Renal cortex interstitium (tissue), 11 donors: ENCODE measurements around the gene HFE. TPM values are rescaled to one million over a fixed set of nuclear protein-coding genes. Genes with fewer than 3 reads are reported as not detected.
A peak's percentile ranks its signal among the peaks of the same experiment; 100 is the strongest.
"Not testable (repeated sequence)": the region's sequence is repeated elsewhere in the genome, so short reads cannot be mapped to it uniquely, and the experiment has no call there.

Source experiments
- DNase-seq, 11 donors: peaks; one replicate each; pipeline ENCODE4 v3.0.0-alpha.2; 2013; ENCODE audit warnings: low read depth in 9 of 11, low spot score in 4 of 11; ENCODE audit errors: extremely low read depth in 1 of 11
- polyA plus RNA-seq, 3 donors: library from polyadenylated mRNA; unstranded; fragments of 120-200 nt; gene quantifications; one replicate each; pipeline ENCODE4 v1.2.1, GENCODE V29; 2013; ENCODE audit not compliant: insufficient read length in 3 of 3

Gene HFE
- polyA plus RNA-seq, 3 donors = 7.4 to 9.7 (median 8.1) TPM

DNA sequence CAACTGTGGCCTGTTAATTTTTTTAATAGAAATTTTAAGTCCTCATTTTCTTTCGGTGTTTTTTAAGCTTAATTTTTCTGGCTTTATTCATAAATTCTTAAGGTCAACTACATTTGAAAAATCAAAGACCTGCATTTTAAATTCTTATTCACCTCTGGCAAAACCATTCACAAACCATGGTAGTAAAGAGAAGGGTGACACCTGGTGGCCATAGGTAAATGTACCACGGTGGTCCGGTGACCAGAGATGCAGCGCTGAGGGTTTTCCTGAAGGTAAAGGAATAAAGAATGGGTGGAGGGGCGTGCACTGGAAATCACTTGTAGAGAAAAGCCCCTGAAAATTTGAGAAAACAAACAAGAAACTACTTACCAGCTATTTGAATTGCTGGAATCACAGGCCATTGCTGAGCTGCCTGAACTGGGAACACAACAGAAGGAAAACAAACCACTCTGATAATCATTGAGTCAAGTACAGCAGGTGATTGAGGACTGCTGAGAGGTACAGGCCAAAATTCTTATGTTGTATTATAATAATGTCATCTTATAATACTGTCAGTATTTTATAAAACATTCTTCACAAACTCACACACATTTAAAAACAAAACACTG lies 10.1 kb downstream of the HFE start:
- DNase-seq = peak in 5 of 11 donors; percentile 58 to 66 (median 62)

- no peak for DNase-seq
These were observed 16.0 kb downstream of the HFE start for GRCh38 chr6:26103141-26103769.

GRCh38 chr6:26103770-26104456 lies 16.7 kb downstream of the HFE start:
- peak; percentile 86 to 96 (median 93) for DNase-seq

DNA sequence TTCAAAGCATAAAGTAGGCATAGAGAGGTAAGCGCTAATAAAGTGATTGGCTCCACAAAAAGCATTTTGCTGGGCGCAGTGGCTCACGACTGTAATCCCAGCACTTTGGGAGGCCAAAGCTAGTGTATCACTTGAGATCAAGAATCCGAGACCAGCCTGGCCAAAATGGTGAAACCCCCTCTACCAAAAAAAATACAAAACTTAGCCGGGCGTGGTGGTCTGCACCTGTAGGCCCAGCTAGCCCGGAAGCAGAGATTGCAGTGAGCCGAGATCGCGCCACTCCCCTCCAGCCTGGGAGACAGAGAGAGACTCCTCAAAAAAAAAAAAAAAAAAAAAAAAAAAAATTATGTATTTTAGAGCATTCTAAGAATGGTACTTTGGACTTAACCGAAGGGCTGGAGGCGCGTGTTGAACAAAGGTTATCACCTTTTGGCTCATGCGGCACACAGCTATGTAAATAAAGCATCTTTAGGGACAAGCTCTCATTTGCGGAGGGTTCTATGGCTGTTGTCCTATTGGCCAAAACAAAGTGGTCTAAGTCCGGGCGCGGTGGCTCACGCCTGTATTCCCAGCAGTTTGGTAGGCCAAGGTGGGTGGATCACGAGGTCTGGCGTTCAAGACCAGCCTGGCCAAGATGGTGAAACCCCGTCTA lies 17.4 kb downstream of the HFE start:
- DNase-seq = no peak

- no peak for DNase-seq
These were observed 18.0 kb downstream of the HFE start for GRCh38 chr6:26105109-26105730.

DNA sequence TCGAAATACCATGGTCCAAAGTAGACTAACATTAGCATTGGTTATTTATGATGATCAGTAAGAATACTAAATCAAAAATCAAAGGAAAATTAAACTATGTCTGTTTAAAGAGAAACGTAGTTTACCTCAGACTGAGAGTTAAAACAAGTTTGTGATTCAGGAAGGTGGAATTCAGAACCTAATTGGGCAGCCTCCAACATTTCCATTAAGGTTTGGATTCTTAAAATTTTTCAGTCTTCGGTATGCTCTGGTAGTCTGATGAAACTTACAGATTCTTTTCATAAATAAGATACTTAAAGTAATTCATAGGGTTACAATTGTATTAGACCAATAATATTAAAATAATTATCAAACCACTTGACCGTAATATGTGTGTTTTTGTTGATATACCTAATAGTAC lies 18.6 kb downstream of the HFE start:
- DNase-seq = no peak

DNA sequence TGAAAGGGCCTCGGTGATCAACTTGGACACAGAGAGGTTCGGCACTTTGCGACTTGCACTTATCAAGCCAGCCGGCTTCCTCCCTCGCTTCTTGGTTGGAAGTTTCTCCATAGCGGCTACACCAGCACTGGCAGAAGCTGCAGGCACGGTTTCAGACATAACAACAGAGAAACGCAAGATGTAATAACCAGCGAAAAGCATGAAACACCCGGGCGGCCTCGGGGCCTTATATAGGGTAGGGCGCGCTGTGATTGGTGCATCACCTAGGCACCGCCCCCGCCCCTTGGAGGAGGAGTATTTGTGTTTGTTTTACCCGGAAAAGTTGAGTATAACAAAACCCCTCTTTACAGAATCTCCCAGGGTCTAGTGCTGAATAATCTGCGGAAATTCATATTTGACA lies 20.7 kb downstream of the HFE start:
- no peak for DNase-seq

- DNase-seq = no peak
These were observed 22.5 kb downstream of the HFE start for GRCh38 chr6:26109772-26110171.

- no peak for DNase-seq
These were observed 26.3 kb downstream of the HFE start for GRCh38 chr6:26113570-26113969.

DNA sequence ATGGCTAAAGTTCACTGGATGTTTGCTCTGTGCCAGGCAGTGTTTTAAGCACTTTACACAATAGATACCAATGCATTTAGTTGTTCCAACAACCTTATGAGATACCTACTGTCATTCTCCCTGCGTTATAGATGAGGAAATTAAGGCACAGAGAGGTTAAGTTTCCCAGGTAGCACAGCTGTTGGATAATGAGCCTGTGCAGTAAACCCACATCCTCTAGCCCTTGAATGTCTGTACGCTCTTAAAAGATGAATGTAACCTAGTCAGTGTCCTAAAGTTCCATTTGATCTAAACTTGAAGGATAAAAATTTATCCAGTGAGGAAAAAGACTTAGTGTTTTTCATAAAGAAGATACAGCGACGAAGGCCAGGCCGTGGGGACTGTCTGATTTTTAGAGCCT lies 28.0 kb downstream of the HFE start:
- DNase-seq = no peak

DNA sequence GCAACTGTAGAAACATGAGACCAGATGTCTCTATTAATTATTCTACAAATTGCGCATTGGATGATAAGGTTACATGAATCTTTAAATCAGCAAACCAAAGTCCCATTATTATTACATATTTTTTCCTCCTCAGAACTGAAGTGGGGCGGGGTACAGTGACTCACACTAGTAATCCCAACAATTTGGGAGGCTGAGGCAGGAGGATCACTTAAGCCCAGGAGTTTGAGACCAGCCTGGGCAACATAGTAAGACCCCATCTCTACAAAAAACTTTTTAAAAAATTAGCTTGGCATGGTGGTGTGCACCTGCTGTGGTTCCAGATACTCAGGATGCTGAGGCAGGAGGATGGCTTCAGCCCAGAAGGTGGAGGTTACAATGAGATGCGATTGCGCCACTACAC lies 29.0 kb downstream of the HFE start:
- DNase-seq = no peak

DNA sequence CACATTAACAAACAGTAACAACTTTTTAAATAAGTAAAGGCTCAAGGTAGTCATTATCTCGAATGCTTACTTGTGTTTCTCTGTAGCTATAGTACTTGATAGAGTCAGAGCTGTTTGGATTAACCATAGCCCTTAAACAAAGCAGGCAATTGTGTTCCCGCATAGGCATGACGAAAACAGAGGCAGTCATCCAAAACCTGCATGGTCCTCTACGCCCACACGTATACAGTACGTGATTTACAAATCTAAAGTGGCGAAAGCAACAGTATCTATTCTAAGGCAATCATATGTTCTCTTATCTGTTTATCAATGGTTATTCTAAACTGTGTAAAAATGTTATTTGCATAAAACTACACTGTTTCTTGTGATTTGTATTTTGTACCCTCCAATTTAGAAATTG lies 31.8 kb downstream of the HFE start:
- DNase-seq = no peak

GRCh38 chr6:26120115-26120514 lies 32.9 kb downstream of the HFE start:
- not testable (repeated sequence) for DNase-seq

GRCh38 chr6:26120807-26121140 lies 33.5 kb downstream of the HFE start:
- DNase-seq = no peak

DNA sequence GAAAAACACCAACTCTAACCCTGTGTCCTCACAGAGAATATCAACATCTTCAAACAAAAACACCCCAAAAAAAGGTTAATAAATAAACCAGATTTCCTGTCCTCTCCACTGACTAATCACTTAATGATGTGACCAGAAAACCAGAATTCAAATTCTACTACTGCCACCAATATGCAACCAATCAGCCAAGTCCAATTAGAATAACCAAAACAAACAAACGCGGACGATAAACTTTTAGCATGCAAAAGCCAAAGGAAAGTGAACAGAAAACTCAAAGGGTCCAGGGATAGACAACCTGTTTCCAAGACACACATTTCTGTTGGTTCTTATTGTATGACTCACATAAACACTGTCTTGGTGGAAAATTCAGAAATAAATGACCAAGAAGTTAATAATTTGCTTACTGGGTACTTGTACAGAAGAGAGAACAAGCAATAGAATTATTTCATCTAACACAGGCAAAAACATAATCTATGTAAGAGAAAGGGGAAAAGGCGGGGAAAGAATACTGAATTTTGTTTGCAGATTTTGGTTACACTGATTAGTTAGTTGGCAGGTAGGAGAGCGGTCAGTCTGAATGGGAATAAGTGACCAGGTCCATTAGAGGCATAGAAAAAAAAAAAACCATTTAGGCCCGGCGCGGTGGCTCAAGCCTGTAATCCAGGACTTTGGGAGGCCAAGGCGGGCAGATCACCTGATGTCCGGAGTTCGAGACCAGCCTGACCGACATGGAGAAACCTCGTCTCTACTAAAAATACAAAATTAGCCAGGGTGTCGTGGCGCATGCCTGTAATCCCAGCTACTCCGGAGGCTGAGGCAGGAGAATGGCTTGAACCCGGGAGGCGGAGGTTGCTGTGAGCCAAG lies 34.1 kb downstream of the HFE start:
- DNase-seq = no peak

DNA sequence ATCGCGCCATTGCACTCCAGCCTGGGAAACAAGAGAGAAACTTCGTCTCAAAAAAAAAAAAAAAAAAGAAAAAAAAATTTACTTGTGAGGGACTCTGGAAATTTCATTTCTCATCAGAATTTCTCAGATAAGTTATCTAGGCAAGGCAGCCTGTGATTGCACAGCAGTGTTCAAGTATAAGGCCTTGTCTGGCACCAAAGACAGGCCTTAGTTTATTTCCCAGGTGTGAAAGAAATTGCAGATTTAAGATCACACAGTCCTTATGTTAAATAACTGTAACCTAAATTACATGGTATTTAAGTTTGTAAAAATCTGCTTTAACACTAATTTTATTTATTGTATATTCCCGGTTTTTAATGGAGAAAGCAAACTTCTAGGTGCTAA lies 34.8 kb downstream of the HFE start:
- no peak for DNase-seq

DNA sequence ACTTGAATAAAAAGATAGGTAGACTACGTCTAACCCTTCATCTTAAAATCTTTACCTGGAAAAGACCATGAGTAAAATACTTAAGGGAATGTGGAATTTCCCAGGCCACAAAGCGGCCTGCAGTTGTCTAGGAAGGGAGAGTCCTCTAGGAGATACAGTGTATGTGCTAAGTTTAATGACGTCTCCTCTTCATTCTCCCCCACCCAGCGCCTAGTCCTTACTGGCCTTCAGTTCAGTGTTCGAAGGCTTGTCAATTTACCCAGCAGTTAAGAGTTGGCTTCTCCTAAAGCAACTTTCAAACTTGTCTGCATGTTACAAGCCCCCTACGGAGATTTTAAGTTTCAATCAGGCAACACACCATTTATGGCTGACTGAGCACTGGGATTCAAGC lies 35.2 kb downstream of the HFE start:
- no peak for DNase-seq

DNA sequence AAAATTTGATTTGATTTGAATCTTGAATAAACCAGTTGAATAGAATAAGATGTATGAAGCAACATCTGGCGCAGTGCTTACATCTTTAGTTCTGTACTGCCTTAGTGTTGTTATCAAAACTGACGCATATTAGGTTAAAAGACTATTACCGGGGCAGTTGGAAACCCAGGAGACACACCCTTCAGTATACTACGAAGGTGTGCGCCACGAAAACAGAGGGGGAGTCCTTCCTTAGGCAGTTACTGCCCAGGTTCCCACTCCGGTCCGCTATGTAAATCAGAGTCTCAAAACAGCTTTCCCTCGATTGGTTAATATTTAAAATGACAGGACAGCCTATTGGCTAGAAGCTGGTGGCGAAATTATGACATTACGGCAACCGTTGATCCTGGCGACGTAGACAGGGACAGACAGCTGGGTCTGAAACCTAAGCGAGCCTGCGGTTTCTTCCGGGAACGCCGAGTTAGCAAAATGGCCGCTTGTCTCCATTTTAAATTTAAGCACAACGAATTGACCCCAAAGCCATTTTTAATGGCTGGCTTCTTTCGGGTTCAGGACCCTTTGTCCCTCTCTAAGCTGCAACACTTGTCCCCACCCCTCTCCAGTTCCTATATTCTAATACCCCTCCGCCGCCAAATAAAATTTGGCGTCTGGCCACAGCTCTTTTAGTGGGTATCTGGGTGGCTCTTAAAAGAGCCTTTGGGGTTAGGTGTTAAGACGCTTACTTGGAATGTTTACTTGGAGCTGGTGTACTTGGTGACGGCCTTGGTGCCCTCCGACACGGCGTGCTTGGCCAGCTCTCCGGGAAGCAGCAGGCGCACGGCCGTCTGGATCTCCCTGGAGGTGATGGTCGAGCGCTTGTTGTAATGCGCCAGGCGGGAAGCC lies 35.8 kb downstream of the HFE start:
- peak; percentile 92 to 98 (median 96) for DNase-seq
